Cardiac muscle cell (in vitro differentiated cells and primary cell): ENCODE measurements around the gene PHOSPHO2. TPM values are rescaled to one million over a fixed set of nuclear protein-coding genes. Genes with fewer than 3 reads are reported as not detected.

ENCODE experiments used
- DNase-seq, 2 donors: peaks; one replicate each; pipeline versions ENCODE4 v3.0.0 to v3.0.0-alpha.2; 2010 to 2017; ENCODE audit warnings: low read depth in 1 of 2, low spot score in 1 of 2
- H3K27ac ChIP-seq: fragments of 200-600 bp; sonication (generic); 2 replicates; pipeline ENCODE4 v1.5.1; 2016
- H3K27me3 ChIP-seq: fragments of 200-600 bp; sonication (generic); 2 replicates; pipeline ENCODE4 v1.6.0; 2016; ENCODE audit warnings: control low read depth
- H3K36me3 ChIP-seq: fragments of 200-600 bp; sonication (generic); 2 replicates; pipeline ENCODE4 v1.5.1; 2016; ENCODE audit warnings: control low read depth
- H3K4me1 ChIP-seq: fragments of 200-600 bp; sonication (generic); 2 replicates; pipeline ENCODE4 v1.8.1; 2017; ENCODE audit warnings: low read depth, mild to moderate bottlenecking, mixed run types
- H3K4me3 ChIP-seq: fragments of 200-600 bp; sonication (generic); 2 replicates; pipeline ENCODE4 v1.5.1; 2016; ENCODE audit warnings: mild to moderate bottlenecking
- H3K9me3 ChIP-seq: fragments of 200-600 bp; sonication (generic); 2 replicates; pipeline ENCODE4 v1.5.1; 2017; ENCODE audit warnings: low read depth, mild to moderate bottlenecking, control low read depth
- polyA plus RNA-seq: library from polyadenylated mRNA; unstranded; fragments of >200 nt; fragmentation: Nextera tagmentation; extraction: Ambion mirVana; gene quantifications from 2 replicates; pipeline ENCODE4 v1.2.1, GENCODE V29; 2016
- total RNA-seq: library from RNA; depleted of rRNA; stranded (reverse); fragments of >200 nt; gene quantifications from 2 replicates; pipeline ENCODE4 v1.2.3, GENCODE V29; 2016
- TF ChIP-seq, protein P1 (sequence below): IDR thresholded peaks from 2 replicates; pipeline ENCODE4 v1.5.1; 2012; ENCODE audit warnings: low read depth, mild to moderate bottlenecking, low read length

Gene PHOSPHO2
- total and polyA plus RNA-seq, 2 experiments from 2014 or later = 3.4 to 3.8 TPM

DNA sequence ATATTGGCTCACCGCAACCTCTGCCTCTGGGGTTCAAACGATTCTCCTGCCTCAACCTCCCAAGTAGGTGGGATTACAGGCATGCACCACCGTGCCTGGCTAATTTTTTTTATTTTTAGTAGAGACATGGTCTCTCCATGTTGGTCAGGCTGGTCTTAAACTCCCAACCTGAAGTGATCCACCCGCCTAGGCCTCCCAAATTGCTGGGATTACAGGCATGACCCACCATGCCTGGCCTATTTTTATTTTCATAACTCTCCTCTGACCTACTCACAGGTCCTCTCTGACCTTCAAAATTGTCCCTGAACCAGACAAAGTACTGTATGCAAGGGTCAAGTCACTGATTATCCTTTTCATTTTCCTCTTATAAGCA, 23.4 kb downstream of the PHOSPHO2 start:
- no peak overlapping the region for H3K4me3 ChIP-seq
- H3K4me1 ChIP-seq = peaks cover 16% of the 10 kb centered on the region
- H3K36me3 ChIP-seq = no peaks in the 10 kb centered on the region
- no peak overlapping the region for H3K27ac ChIP-seq
- DNase-seq = no peak
- H3K9me3 ChIP-seq = no peaks in the 10 kb centered on the region
- H3K27me3 ChIP-seq = no peaks in the 10 kb centered on the region
- TF ChIP-seq, protein P1, sequence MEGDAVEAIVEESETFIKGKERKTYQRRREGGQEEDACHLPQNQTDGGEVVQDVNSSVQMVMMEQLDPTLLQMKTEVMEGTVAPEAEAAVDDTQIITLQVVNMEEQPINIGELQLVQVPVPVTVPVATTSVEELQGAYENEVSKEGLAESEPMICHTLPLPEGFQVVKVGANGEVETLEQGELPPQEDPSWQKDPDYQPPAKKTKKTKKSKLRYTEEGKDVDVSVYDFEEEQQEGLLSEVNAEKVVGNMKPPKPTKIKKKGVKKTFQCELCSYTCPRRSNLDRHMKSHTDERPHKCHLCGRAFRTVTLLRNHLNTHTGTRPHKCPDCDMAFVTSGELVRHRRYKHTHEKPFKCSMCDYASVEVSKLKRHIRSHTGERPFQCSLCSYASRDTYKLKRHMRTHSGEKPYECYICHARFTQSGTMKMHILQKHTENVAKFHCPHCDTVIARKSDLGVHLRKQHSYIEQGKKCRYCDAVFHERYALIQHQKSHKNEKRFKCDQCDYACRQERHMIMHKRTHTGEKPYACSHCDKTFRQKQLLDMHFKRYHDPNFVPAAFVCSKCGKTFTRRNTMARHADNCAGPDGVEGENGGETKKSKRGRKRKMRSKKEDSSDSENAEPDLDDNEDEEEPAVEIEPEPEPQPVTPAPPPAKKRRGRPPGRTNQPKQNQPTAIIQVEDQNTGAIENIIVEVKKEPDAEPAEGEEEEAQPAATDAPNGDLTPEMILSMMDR = no peak

DNA sequence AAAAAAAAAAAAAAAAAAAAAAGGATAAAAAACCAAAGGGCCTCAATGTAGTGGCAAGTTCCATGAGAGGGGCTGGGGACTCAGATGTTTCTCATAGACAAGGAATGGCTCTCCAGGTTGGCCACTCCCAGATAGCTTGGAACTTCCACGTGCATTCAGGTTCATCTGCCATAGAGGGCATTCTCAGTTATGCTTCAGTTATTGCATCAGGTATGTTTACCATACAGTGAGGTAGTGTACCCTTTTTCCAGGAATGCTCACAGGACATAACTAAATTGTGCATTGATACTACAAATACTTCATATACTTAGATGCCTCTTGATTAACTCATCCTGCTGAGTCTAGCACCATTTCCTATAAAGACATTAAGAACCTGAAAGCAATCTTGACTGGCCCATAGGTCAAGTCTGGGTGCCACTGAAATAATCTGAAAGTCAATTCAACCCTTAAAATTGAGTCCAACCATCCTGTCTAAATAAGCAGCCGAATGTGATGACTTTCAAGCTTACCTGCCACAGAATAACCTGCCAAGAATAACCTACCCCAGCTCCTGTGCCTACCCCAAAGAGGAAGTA, 24.7 kb downstream of the PHOSPHO2 start:
- Histone ChIP-seq H3K9me3 (no peaks in the 10 kb centered on the region), H3K4me3 (no peak overlapping the region), H3K36me3 (no peaks in the 10 kb centered on the region), H3K27ac (no peak overlapping the region), H3K4me1 (peaks cover 16% of the 10 kb centered on the region), H3K27me3 (no peaks in the 10 kb centered on the region)
- TF ChIP-seq, protein P1 = no peak
- no peak for DNase-seq

DNA sequence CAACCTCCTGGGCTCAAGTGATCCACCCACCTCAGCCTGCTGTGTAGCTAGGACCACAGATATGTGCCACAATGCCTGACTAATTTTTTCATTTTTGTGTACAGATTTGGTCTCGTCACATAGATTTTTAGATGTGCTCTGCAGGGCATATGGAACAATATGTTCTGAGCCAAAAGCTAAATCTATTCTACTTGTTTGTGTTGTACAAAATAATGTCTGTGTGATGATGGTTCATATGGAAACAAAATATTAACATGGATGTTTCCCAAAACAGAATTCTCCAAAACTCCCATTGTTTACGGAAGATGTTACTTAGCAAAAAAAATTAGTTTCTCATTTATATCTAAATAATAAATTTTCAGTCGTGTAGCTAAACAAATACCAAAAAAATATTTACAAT, 26.7 kb downstream of the PHOSPHO2 start:
- DNase-seq = no peak
- no peaks in the 10 kb centered on the region for H3K27me3 ChIP-seq
- no peak overlapping the region for H3K4me3 ChIP-seq
- H3K27ac ChIP-seq = no peak overlapping the region
- TF ChIP-seq, protein P1 = no peak
- no peaks in the 10 kb centered on the region for H3K36me3 ChIP-seq
- H3K4me1 ChIP-seq = peaks cover 6% of the 10 kb centered on the region
- no peaks in the 10 kb centered on the region for H3K9me3 ChIP-seq

DNA sequence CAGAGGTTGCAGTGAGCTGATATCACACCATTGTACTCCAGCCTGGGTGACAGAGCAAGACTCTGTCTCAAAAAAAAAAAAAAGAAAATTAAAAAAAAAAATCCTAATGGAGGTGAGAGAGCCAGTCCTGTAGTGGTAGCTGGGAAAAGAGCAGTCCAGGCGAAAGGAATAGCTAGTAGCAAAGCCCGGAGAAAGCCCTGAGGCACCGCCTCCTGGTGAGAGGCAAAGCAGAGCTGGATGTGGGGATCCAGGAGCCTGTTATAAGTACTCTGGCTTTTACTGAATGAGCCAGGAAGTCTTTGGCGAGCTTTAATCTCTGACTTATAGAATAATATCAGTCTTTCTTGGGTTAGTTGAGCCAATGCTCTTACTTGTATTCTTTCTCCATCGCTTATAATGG, 32.8 kb downstream of the PHOSPHO2 start:
- H3K9me3 ChIP-seq = no peaks in the 10 kb centered on the region
- no peaks in the 10 kb centered on the region for H3K4me1 ChIP-seq
- H3K36me3 ChIP-seq = no peaks in the 10 kb centered on the region
- H3K4me3 ChIP-seq = no peak overlapping the region
- H3K27ac ChIP-seq = no peak overlapping the region
- H3K27me3 ChIP-seq = no peaks in the 10 kb centered on the region
- TF ChIP-seq, protein P1 = no peak
- no peak for DNase-seq

DNA sequence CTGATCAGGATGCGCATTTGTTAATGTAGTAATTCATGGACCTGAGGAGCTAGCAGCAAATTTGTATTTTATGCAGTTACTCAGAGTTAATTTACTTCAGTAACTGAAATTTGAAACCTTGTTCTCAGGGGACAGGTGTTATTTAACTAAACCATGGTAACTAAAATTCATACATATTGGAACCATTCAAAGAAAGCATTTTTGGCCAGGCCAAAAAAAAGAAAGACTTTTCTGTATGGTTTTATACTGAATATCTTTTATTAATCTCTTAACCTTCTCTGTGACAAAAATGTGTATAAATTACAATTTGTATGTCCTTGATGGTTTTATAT, 35.0 kb downstream of the PHOSPHO2 start:
- no peak for DNase-seq
- no peaks in the 10 kb centered on the region for H3K4me1 ChIP-seq
- no peaks in the 10 kb centered on the region for H3K27me3 ChIP-seq
- H3K27ac ChIP-seq = no peak overlapping the region
- TF ChIP-seq, protein P1 = no peak
- H3K9me3 ChIP-seq = no peaks in the 10 kb centered on the region
- H3K36me3 ChIP-seq = no peaks in the 10 kb centered on the region
- H3K4me3 ChIP-seq = no peak overlapping the region

DNA sequence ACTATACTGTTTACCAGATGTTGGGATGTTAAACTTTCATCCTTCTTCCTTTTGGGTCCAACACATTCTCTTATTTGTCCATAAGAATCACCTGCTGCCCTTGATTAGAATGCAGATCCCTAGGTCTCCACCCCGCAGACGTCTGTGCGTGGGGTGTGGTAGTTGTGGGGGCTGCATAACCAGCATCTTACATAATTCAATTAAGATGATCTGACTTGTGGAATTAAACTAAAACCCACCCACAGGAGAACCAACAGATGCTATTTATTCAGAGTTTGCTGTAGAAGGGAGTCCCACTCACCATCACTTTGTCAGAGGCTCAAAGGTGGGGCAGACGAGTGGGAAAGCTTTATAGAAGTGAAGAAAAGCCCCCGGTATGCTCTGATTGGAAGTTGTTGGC, 37.8 kb downstream of the PHOSPHO2 start:
- Histone ChIP-seq H3K27me3 (no peaks in the 10 kb centered on the region), H3K9me3 (no peaks in the 10 kb centered on the region), H3K4me1 (peaks cover 21% of the 10 kb centered on the region), H3K4me3 (no peak overlapping the region), H3K36me3 (no peaks in the 10 kb centered on the region), H3K27ac (no peak overlapping the region)
- TF ChIP-seq, protein P1 = no peak
- DNase-seq = no peak
